Measurements from ENCODE around the gene KPNB1. TPM values are rescaled to one million over a fixed set of nuclear protein-coding genes. Genes with fewer than 3 reads are reported as not detected.

KPNB1 gene
- total and polyA plus RNA-seq, 2 experiments from 2014 or later, result 59.5 to 423 TPM

DNA sequence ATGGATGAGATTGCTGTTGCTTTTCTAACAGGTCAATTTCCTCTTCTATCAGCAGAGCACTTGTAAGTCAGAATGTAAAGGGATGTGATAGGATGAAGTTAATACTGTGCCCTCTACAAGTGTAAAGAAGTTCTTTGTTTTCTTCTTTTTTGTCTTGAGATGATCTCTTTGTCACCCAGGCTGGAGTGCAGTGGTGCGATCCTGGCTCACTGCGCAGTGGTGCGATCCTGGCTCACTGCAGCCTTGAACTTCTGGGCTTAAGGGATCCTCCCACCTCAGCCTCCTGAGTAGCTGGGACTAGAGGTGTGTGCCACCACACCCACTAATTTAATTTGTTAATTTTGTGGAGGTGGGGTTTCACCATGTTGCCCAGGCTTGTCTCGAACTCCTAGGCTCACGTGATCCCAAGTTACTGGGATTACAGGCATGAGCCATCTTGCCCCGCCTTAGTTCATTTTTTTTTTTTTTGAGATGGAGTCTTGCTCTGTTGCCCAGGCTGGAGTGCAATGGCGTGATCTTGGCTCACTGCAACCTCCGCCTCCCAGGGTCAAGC, 21.6 kb upstream of the KPNB1 start:
- 91% methylated on average over 8 of the region's 8 CpGs for WGBS, 2 experiments (ENCODE audit: low coverage in 1 of 2, low lambda C conversion rate in 2 of 2, missing lambda C conversion rate in 2 of 2)
- Histone ChIP-seq H3K27ac (no peak overlapping the region), H3K9ac (no peak overlapping the region), H4K20me1 (ENCODE audit: insufficient read depth) (no peaks in the 10 kb centered on the region), H3K27me3 (replicated peaks; ENCODE audit: insufficient read depth) (no peaks in the 10 kb centered on the region), H3K4me3 (no peak overlapping the region), H3K9me2 (ENCODE audit: insufficient read depth) (no peaks in the 10 kb centered on the region), H3K9me3 (ENCODE audit: low read depth) (no peaks in the 10 kb centered on the region), H3K4me1 (ENCODE audit: insufficient read depth) (peaks cover 8% of the 10 kb centered on the region), H3F3A (ENCODE audit: insufficient read depth) (peaks cover 7% of the 10 kb centered on the region; the same call in 1 of the 2 replicates), H3K4me2 (ENCODE audit: unreplicated experiment) (no peak overlapping the region), H3K79me2 (ENCODE audit: insufficient read depth) (no peaks in the 10 kb centered on the region), H2AFZ (no peak overlapping the region), H3K36me3 (ENCODE audit: low read depth) (peaks cover 7% of the 10 kb centered on the region)
- no peak for TF ChIP-seq EZH2 (IDR thresholded peaks at IDR 0.05; ENCODE audit: insufficient read depth, poor library complexity, severe bottlenecking)
- TF ChIP-seq EZH2phosphoT487 (IDR thresholded peaks at IDR 0.05; ENCODE audit: insufficient read depth, low read depth), result no peak
- in situ Hi-C loops (cut with MboI), result no loop called here
- no peak for DNase-seq

DNA sequence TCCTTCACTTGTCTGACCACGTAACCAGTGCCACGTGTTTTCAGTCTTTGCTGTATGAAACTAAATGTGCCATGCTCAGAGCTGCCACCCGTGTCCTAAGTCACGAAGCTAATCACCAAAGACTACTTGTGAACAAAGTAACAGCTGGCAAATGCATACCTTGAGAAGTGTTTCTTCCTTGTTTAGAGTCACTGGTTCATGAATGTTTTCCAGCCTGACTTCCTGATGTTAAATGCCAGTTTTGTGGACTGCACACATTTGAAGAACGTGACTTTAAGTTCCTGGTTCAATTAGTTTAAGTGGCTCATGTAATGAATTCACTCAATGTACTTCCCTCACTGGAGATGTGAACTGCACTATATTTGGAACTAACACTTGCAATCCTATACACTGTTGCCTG, 19.9 kb upstream of the KPNB1 start:
- DNase-seq, result no peak
- no peaks in the 10 kb centered on the region for H4K20me1 ChIP-seq (ENCODE audit: insufficient read depth)
- no peaks in the 10 kb centered on the region for H3K9me2 ChIP-seq (ENCODE audit: insufficient read depth)
- H3K27me3 ChIP-seq (replicated peaks; ENCODE audit: insufficient read depth), result no peaks in the 10 kb centered on the region
- H3K4me1 ChIP-seq (ENCODE audit: insufficient read depth), result no peaks in the 10 kb centered on the region
- TF ChIP-seq EZH2phosphoT487 (IDR thresholded peaks at IDR 0.05; ENCODE audit: insufficient read depth, low read depth) (no peak), EZH2 (IDR thresholded peaks at IDR 0.05; ENCODE audit: insufficient read depth, poor library complexity, severe bottlenecking) (no peak)
- in situ Hi-C loops (cut with MboI), result no loop called here
- H3K9ac ChIP-seq, result no peak overlapping the region
- H3K9me3 ChIP-seq (ENCODE audit: low read depth), result no peaks in the 10 kb centered on the region
- H3F3A ChIP-seq (ENCODE audit: insufficient read depth), result 0 out of 2 replicates have a peak, but pooled peaks cover 4% of the 10 kb centered on the region
- H3K4me2 ChIP-seq (ENCODE audit: unreplicated experiment), result no peak overlapping the region
- H3K27ac ChIP-seq, result no peak overlapping the region
- no peak overlapping the region for H2AFZ ChIP-seq
- no peak overlapping the region for H3K4me3 ChIP-seq
- H3K79me2 ChIP-seq (ENCODE audit: insufficient read depth), result no peaks in the 10 kb centered on the region
- no peaks in the 10 kb centered on the region for H3K36me3 ChIP-seq (ENCODE audit: low read depth)
- WGBS, 2 experiments (ENCODE audit: low coverage in 1 of 2, low lambda C conversion rate in 2 of 2, missing lambda C conversion rate in 2 of 2), result 79 to 82% methylated on average over 5 of the region's 5 CpGs

GRCh38 chr17:47630614-47631013, 19.1 kb upstream of the KPNB1 start:
- Histone ChIP-seq H2AFZ (no peak overlapping the region), H3K27me3 (replicated peaks; ENCODE audit: insufficient read depth) (no peaks in the 10 kb centered on the region), H3K79me2 (ENCODE audit: insufficient read depth) (no peaks in the 10 kb centered on the region), H3K9me3 (ENCODE audit: low read depth) (no peaks in the 10 kb centered on the region), H3K4me2 (ENCODE audit: unreplicated experiment) (no peak overlapping the region), H3K9ac (no peak overlapping the region), H4K20me1 (ENCODE audit: insufficient read depth) (no peaks in the 10 kb centered on the region), H3K4me3 (no peak overlapping the region), H3K36me3 (ENCODE audit: low read depth) (no peaks in the 10 kb centered on the region), H3K27ac (no peak overlapping the region), H3F3A (ENCODE audit: insufficient read depth) (0 out of 2 replicates have a peak, but pooled peaks cover 4% of the 10 kb centered on the region), H3K9me2 (ENCODE audit: insufficient read depth) (no peaks in the 10 kb centered on the region), H3K4me1 (ENCODE audit: insufficient read depth) (no peaks in the 10 kb centered on the region)
- WGBS, 2 experiments (ENCODE audit: low coverage in 1 of 2, low lambda C conversion rate in 2 of 2, missing lambda C conversion rate in 2 of 2), result 59 to 62% methylated on average over 2 of the region's 2 CpGs
- TF ChIP-seq EZH2 (IDR thresholded peaks at IDR 0.05; ENCODE audit: insufficient read depth, poor library complexity, severe bottlenecking) (no peak), EZH2phosphoT487 (IDR thresholded peaks at IDR 0.05; ENCODE audit: insufficient read depth, low read depth) (no peak)
- DNase-seq, result no peak
- in situ Hi-C loops (cut with MboI), result no loop called here

- no peaks in the 10 kb centered on the region for H4K20me1 ChIP-seq (ENCODE audit: insufficient read depth)
- 98 to 99% methylated on average over 3 of the region's 3 CpGs for WGBS, 2 experiments (ENCODE audit: low coverage in 1 of 2, low lambda C conversion rate in 2 of 2, missing lambda C conversion rate in 2 of 2)
- H3K9me2 ChIP-seq (ENCODE audit: insufficient read depth), result no peaks in the 10 kb centered on the region
- H3K4me3 ChIP-seq, result no peak overlapping the region
- no peak for TF ChIP-seq EZH2 (IDR thresholded peaks at IDR 0.05; ENCODE audit: insufficient read depth, poor library complexity, severe bottlenecking)
- TF ChIP-seq EZH2phosphoT487 (IDR thresholded peaks at IDR 0.05; ENCODE audit: insufficient read depth, low read depth), result no peak
- H3F3A ChIP-seq (ENCODE audit: insufficient read depth), result 0 out of 2 replicates have a peak, but pooled peaks cover 4% of the 10 kb centered on the region
- H3K9ac ChIP-seq, result no peak overlapping the region
- in situ Hi-C loops (cut with MboI), result no loop called here
- H3K79me2 ChIP-seq (ENCODE audit: insufficient read depth), result no peaks in the 10 kb centered on the region
- H3K4me2 ChIP-seq (ENCODE audit: unreplicated experiment), result no peak overlapping the region
- H3K27me3 ChIP-seq (replicated peaks; ENCODE audit: insufficient read depth), result no peaks in the 10 kb centered on the region
- H3K27ac ChIP-seq, result no peak overlapping the region
- DNase-seq, result no peak
- no peaks in the 10 kb centered on the region for H3K9me3 ChIP-seq (ENCODE audit: low read depth)
- no peak overlapping the region for H2AFZ ChIP-seq
- no peaks in the 10 kb centered on the region for H3K36me3 ChIP-seq (ENCODE audit: low read depth)
- H3K4me1 ChIP-seq (ENCODE audit: insufficient read depth), result no peaks in the 10 kb centered on the region
These were observed 16.7 kb upstream of the KPNB1 start for GRCh38 chr17:47632991-47633390.
